Activated T-cell treated with anti-CD3 and anti-CD28 coated beads, Interleukin-2, amount 50 U/mL, for 48 hours (primary cell): ENCODE measurements around the gene OBSCN.

Source experiments
- DNase-seq, 2 experiments: peaks; one replicate each; pipeline ENCODE4 v3.0.0-alpha.2; 2020

OBSCN gene

DNA sequence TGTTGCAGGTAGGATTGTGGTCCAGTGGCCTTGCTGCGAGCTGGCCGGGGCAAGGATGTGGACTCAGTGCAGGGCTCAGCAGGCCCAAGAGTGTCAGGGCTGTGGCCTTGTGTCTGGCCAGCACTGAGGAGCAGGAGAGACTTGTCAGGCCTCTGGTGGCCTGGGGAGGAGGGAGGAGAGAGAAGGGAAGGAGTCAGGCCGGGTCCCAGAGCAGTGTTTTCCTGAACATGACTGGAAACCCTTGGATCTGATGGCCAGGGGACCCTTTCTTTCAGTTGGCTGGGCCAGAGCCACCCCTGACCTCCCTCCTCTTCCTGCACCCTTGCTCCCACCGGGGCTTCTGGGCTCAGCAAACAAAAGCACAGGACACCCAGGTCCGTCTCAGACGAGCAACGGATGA lies 37.2 kb upstream of the OBSCN start:
- DNase-seq, result no peak

GRCh38 chr1:228171221-228171891 lies 36.5 kb upstream of the OBSCN start:
- DNase-seq, result no peak

DNA sequence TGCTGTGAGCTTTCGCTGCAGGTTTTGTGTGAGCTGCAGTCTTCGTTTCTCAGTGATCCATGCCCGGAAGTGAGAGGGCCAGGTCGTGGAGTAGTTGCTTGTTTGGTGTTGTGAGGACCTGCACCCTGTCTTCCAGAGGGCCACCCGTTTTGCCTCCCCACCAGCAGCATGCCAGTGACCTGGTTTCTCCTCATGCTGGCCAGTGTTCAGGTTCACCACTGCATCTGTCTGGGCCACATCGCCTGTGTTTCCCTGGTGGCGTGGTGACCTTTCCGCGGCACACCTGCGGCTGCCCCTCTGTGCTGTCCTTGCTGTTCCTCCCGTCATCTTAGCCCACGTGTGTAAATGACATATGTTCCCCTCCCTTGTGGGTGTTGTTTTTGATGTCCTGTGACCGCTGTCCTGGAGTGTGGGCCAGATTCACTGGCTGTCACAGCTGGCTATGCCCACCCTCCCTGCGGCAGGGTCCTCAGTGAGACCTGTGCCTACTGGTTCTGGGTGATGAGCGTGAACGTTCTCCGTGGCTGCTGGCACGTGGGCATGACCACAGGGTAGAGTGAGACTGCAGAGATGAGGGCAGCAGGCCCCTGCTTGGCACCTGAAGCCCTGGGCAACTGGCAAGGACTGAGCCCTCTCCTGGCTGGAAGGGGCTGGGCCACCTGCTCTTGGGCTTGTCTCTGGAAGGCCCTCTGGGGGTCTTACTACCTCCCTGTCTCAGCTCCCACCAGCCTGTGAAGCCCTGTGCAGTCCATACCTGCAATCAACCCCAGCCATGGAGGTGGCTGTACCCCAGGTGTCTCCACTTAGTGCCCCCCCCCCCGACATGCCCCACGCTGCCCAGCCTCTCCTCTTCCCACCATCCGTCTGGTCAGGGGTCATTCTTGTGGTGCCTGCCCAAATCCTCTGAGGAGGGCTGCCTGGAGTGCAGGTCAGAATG lies 35.0 kb upstream of the OBSCN start:
- no peak for DNase-seq

- peak; percentile 47 to 49 for DNase-seq
These were observed 34.0 kb upstream of the OBSCN start for GRCh38 chr1:228173528-228174481.

DNA sequence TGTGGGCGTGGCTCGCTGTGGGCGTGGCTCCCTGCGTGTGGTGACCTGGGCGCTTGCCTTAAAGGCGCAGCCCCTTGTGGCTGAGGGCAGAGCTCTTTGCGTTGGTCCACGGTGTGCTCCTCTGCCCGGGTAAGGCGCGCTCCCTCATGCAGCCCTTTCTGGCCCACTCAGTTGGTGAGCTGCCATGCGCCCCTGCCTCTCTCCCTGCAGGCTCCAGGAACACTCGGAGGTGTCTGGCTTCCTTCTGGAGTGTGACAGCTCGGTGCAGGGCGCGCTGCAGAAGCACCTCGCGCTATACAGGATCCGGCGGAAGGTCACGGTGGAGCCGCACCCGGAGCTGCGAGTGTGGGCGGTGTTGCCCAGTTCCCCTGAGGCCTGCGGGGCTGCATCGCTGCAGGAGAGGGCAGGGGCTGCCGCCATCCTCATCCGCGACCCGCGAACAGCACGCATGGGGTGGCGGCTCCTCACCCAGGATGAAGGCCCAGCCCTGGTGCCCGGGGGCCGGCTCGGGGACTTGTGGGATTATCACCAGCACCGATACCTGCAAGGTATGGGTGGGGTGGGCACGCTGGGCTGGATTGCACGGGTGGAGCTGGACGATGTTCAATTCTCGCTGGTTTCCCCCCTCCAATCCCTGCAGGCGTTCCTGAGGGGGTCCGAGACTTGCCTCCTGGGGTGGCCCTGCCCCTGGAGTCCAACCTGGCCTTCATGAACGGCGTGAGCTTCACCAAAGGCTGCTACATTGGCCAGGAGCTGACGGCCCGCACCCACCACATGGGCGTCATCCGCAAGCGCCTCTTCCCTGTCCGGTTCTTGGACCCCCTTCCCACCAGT lies 33.1 kb upstream of the OBSCN start:
- DNase-seq, result peak in 1 of 2 experiments; percentile 49

GRCh38 chr1:228175316-228176023 lies 32.4 kb upstream of the OBSCN start:
- no peak for DNase-seq

- no peak for DNase-seq
These were observed 31.8 kb upstream of the OBSCN start for GRCh38 chr1:228176024-228176395.

DNA sequence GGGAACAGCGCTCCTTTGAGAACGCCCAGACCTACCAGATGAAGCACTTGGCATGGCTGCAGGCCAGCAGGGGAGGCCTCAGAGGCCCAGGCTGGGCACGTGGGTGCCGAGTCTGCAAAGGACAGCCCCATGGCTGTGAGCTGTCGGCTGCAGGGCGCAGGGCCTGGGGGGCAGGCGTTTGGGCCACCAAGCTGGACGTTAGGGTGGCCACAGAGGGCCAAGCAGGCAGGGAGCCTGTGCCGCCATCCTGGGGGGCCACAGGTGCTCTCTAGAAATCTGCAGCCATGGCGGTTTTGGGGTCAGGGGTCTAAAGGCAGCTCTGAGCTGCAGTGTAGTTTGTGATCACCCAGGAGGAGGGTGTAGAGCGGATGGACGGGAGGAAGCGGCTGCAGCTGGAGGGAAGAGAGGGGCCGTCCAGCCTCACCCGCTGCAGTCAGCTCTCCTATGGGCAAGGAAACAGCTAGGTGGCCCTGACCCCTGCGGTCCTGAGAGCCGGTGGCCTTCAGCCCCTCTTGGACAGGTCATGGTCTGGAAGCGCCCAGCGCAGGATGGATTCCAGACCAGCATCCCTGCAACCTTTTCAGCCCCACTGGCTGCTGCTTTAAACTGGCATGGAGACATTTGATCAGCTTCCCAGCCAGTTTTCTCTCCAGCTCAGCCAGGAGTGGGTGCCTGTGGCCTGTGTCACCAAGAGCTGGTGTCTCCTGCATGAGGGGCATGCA lies 31.2 kb upstream of the OBSCN start:
- DNase-seq, result no peak

- no peak for DNase-seq
These were observed 30.7 kb upstream of the OBSCN start for GRCh38 chr1:228177183-228177475.

DNA sequence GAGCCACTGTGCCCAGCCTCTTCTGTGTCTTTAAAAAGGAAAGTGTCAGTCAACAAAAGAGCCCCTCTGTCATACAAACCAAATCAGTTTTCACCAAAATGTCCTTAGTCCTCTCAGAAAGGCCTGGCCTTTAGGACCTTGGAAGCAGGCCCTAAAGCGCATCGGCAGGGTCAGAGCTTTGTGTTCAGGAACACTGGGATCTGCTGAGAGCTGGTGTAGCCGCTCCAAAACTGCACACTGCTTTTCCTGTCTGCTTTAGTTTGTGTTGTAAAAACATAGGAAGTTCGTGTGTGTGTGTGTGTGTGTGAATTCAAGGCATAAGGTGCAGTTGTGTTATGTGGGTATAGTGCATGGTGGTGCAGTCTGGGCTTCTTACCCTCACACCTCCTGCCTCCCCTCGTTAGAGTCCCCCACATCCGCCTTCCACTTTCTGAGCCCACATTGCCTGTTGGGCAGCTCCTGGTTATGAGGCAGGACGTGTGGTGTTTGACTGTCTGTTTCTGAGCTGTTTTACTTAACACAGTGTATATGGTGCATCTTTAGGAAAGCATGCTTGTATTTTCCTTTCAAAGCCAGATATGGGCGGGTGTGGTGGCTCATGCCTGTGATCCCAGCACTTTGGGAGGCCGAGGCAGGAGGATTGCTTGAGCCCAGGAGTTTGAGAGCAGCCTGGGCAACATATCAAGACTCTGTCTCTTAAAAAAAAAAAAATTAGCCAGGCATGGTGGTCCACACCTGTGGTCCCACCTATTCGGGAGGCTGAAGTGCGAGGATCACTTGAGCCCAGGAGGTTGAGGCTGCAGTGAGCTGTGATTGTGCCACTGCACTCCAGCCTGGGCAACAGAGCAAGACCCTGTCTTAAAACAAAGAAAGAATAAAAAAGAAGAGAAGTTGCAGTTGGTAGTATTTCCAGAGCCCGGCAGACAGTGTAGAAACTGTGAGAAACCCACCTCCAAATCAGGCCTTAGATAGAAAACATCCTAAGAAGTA lies 29.8 kb upstream of the OBSCN start:
- DNase-seq, result no peak

DNA sequence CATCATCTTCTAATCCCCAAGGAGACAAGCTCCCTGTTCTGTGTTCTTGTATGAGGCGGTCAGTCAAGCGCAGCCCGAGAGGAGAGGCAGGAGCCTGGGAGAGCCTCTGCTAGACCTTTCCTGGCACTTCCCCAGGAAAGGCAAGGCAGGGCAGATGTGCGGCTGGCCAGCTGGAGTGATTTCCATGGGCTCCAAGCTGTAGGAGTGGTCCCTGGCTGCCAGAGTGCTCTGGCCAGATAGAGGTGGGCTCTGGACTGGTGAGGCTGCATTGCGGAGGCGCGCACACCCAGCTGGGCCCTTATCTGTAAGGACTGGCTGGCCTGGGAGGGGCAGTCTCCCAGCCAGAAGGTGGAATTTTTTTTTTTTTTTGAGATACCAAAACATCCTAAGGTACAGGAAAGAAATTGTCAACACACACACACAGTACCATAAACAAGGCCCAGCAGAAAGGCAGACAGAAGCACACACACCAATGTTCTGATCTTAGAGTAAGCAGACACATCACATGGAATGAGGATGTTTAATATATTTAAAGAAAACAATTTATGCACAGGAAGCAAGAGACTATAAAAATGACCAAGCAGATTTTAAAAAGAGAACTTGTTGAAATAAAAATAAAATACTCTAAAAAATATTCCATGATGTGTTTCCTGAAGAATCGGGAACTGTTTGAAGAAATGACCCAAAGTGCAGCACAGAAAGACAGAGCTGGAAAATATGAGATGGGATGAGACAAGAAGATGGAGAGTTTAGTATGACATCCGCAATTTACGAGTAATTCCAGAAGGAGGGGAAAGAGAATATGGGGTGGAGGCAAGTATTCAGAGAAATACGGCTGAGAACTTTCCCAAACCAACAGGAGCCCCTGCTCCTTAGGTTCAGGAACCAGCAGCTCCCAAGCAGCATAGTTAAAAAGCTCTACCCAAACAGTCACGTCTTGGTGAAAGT lies 28.8 kb upstream of the OBSCN start:
- no peak for DNase-seq

DNA sequence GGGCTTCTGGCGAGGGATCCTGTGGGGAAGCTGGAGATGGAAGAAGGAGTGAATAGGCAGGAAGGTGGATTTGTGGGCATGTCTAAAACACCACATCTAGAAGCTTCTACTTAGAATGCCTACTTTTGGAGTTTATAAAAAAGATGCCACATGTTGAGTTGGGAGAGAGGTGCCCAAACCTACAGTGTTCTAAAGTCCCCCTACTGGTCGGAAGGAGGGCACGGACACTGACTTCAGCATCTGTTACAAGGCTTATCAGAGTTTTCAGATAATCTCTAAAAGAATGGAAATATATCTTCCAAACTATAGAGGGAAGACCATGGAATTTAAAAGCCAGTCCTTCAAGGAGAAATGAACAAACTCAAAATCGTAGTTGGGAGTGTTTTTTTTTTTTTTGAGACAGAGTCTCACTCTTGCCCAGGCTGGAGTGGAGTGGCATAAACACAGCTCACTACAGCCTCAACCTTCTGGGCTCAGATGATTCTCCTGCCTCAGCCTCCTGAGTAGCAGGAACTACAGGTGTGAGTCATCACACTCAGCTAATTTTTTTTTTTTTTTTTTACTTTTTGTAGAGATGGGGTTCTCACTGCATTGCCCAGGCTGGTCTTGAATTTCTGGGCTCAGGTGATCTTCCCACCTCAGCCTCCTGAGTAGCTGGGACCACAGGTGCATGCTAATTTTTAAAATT lies 27.4 kb upstream of the OBSCN start:
- no peak for DNase-seq

DNA sequence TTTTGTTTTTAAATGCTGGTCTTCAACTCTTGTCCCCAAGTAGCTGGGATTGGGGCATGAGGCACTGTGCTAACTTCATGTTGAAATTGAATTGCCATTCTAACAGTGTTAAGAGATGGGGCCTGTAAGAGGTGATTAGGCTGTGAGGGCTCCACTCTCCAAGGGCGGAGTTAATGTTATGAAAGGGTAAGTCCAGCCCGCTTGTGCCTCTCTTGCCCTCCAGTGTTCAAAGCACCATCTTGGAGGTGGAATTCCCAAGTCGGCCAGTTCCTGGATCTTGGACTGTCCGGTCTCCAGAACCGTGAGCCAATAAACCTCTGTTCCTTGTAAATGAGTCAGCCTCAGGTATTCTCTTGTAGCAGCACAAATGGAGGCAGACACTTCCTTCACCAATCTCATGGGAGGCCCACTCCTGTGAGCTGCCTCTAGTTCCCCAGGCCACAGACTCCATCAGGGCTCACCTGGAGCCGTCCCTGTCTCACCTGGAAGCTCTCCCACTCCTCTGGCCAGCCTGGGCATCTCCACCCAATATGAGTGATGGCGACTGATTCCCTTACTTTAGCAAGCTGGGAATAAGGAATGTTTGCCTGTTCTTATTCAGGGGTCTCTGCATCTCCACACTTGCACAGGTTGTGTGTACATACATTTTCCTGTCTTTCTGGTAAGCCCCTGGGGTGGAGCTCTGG lies 26.7 kb upstream of the OBSCN start:
- no peak for DNase-seq

GRCh38 chr1:228181645-228182034 lies 26.2 kb upstream of the OBSCN start:
- no peak for DNase-seq

GRCh38 chr1:228182296-228183030 lies 25.4 kb upstream of the OBSCN start:
- DNase-seq, result no peak

DNA sequence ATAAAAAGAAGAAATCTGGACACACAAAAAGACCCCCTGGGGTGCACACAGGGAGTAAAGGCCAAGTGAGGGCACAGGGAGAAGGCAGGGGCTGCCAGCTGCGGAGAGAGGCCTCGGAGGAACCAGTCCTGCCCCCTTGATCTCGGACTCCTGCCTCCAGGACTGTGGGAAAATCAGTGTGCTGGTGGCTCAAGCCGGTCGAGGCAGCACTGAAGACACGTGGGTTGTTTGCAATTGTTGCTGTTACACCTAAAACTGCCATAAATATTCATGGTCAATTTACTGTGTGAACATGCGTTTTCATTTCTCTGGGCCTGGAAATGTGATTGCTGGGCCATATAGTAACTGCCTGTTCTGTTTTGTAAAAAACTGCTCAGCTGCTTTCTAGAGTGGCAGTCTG lies 23.7 kb upstream of the OBSCN start:
- DNase-seq, result no peak

- no peak for DNase-seq
These were observed 22.2 kb upstream of the OBSCN start for GRCh38 chr1:228185641-228185965.
